Pons (tissue), 1 donor: ENCODE results near the gene RER1.

Source experiments
- DNase-seq: peaks from one replicate; pipeline ENCODE4 v3.0.0-alpha.2; 2016; ENCODE audit warnings: low spot score

Gene RER1

DNA sequence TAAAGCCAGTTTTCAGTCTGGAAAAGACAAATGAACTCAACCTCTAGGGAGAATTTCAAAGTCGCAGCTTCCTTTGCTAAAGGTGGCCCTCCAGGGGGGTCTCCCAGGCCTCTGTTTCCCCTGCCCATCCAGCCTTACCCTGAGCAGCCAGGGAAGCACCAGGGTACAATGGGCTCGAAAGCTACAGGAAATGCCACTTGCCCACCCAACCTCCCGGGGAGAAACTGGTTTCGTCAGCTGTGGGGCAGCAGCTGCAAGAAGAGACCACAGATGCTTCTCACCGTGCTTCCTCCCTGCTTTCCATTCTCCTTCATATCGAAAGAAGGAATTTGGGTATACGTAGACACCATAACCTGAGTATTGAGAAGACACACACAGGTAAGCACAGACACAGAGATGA is 2.0 kb upstream of the RER1 start:
- DNase-seq = no peak

GRCh38 chr1:2391931-2392509 is 379 bp downstream of the RER1 start:
- DNase-seq = no peak

DNA sequence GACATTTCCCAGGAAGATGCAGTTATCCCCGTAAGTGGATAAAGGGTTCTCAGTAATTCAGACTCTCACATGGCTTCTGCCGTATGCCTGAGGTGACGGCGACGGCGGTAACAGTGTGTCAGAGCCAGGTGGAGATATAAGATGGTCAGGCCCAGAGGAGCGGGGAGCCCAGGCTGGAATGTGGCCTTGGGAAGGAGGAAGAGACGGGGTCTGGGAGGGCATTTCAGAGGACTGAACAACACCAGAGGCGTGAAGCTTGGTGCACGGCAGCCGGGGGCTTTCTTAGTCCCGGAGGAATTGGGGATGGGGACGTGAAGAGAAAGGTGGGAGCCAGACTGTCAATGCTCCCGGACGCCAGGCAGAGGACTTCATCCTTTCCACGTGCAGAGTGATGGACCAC is 1.0 kb downstream of the RER1 start:
- DNase-seq = no peak

- DNase-seq = no peak
Observed at GRCh38 chr1:2393471-2393877, 1.8 kb downstream of the RER1 start.

DNA sequence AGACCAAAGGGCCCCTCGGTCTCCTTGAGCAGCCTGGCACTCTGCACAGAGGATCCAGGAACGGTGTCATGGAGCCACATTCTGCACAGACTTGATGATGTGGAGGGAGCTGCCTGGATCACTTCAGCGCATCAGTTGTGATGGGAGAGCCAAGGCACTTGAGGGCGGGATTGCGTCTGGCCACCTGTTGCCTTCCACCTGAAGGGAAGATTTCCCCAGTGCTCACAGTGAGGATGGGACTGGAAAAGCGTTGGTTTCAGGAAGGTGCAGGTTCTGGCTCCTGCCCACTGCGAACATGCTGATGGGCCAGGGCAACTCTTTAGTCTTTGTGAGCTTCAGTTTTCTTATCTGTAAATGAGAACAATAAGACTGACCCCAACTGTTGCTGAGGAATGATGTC is 2.6 kb downstream of the RER1 start:
- DNase-seq = no peak

DNA sequence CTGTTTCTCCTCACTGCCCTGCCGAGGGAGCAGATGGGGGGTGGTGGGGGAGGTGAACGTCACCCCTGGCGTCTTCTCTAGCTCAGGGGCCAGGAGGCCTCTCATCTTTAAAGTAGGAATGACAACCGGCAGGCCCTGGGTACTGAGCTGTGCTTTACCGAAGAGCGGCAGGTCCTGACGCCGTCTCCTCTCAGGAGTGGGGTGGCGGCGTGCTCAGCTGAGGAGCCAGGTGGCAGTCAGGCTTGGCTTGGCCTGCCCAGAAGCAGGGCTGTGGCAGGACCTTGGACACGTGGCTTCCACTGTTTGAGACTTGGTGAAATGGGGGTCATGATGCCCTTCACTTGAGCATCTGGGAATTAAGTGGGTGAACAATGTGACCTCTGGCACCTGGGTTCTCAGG is 3.1 kb downstream of the RER1 start:
- DNase-seq = no peak

GRCh38 chr1:2395245-2395644 is 3.6 kb downstream of the RER1 start:
- no peak for DNase-seq

DNA sequence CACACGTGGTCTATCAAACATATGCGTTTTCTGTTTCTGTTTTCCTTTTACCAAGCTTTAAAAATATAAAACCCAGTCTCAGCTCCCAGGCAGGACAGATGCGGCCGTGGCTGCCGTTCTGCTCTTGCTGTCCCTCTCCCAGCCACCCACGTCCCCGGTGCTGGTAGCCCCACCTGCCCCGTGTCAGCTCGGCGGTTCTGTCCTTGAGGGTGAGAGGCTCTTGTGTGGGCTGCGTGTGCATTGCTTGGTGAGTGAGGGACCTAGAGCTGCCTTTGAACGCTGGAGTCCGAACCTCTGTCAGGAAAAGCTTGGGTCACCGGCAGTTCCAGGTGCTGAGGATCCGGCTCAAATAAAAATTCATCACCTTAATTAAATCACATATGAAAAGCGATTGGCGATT is 4.4 kb downstream of the RER1 start:
- DNase-seq = no peak

DNA sequence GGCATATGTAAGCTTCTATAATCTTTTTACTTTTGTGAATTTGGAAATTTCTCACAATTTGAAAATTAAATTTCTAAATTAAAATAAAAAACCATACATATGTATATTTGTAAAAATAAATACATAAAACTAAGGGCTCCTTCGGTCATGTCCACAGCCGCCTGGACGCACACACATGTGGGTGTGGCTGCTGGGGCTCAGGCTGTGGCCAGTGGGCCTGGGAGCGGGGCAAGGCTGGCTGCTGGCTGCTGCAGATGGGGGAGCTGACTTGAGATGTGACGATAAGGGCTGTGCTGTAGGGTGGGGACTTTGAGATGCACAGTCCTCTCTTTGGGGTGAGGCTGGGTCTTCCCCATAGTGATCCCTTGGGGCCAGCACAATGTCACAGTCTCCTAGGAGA is 4.8 kb downstream of the RER1 start:
- DNase-seq = no peak

DNA sequence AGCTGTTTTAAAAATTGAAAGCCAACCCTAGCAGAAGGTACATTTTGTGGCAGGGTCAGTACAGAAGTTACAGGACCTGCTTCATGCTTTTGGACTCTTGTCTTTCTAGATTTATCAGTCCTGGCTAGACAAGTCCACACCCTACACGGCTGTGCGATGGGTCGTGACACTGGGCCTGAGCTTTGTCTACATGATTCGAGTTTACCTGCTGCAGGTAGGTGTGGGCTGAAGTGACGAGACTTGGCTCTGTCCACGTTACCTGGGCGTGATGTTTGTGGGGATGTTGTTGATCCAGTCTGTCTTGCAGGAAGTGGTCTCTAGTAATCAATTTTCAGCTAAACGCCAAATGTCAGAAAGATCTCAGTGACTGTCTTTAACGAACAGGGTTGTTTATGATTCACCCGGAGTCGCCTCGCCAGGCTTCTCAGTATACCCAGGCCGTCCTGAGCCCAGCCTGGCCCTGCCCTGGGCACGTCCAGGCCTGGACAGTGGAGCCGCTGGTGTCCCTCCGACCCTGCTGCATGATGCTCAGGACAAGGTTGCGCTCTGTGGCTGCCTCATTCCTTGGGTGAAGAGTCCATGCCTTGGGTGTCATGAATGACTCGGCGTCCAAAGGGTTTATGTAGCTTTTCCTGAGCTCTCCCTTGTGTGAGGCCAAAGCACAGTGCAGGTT is 5.5 kb downstream of the RER1 start:
- no peak for DNase-seq

- no peak for DNase-seq
Observed at GRCh38 chr1:2398871-2399270, 7.2 kb downstream of the RER1 start.

- DNase-seq = no peak
Observed at GRCh38 chr1:2399890-2400575, 8.4 kb downstream of the RER1 start.

- no peak for DNase-seq
Observed at GRCh38 chr1:2400576-2400909, 8.9 kb downstream of the RER1 start.

DNA sequence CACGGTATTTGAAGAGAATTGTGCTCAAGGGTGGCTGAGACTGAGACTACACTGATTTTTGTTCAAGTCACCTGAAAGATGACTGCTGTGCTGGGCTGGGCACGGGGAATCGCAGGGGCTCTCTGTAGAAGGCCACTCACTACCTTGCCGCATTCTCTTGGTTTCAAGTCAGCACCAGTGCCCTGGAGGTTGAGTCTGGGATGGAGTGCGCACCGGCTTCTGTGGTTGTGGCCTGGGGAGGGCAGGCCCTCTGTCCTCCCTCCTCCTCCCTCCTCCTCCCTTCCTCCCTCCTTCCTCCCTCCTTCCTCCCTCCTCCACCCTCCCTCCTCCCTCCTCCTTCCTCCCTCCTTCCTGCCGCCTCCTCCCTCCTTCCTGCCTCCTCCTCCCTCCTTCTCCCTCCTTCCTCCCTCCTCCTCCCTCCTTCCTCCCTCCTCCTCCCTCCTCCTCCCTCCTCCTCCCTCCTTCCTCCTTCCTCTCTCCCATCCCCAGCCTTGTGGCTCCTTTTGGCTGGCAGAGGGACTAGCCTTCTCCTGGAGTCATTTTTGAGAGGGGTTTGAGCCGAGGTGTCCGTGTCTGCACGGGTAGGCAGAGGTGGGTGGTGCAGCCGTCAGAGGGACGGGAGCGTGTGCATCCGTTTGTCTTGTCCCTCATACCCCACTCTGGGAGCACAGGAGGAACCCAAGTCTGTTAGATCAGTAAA is 9.5 kb downstream of the RER1 start:
- no peak for DNase-seq

DNA sequence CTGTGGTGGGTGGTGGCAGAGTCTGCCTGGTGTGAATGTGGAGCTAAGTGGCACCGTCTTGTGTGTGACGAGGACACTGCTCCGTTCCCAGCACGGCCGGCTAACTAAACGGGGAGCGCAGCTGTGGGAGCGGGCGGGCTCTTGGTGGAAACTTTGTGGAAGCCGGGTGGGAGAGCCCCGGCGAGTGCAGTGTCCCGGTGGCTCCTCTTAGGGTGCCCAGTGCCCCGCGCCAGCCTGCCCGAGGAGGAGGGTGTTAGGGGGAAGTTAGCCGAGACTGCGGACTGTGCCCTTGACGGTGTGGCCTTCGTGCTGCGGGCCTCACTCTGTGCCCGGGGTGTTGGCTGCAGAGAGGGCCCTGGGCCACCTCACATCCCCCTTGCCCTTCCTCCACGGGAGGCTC is 10.8 kb downstream of the RER1 start:
- DNase-seq = no peak

DNA sequence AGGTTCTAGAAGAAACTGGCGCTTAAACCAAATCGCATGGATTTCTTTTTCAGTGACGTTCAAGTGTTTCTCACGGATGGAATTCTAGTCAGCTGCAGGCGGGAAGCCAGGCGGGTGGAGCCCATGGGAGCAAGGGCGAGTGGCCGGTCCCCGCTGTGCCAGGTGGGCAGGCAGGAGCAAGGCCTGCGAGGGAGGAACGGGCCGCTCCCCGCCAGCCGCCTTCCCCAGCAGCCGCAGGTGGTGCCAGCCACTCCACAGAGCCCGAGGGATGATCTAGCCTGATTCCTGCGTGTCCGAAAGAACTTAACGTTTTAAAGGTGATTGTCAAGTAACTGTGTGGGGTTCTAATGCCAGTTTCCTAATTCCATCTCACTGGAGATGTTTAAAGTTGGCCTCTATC is 11.6 kb downstream of the RER1 start:
- DNase-seq = no peak

- DNase-seq = no peak
Observed at GRCh38 chr1:2404142-2404889, 12.7 kb downstream of the RER1 start.

- DNase-seq = no peak
Observed at GRCh38 chr1:2404890-2405511, 13.4 kb downstream of the RER1 start.

DNA sequence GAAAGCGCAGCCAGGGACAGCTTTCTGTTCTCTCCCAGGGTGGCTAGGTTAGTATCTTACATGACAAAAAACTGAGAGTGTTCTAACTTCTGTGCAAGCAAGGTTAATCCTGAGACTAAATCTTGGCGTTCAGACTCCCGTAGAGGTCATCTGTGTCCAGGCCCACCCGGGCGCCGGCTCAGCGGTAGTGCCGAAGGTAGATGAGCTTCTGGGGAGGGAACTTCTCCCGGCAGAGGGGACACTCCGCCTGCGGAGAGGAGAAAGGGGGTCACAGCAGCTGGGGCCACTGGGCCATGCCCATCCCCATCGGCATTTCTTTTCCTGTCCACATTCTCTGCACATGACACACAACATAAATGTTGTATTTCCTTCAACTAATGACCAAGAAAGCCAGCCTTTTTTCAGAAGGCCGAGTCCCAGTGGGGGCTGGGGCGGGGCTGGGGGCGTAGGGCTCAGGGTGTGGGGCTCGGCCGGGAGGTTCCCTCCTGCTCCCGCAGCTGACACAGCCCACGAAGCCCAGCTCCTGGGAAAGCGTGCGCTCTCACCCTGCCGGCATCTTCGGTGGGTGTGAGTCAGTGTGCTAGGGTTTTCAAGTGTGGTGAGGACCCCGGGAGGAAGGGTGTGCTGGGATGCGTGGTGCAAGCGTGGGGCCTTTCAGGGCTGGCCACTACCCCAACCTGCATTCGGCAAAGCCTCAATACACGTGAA is 14.1 kb downstream of the RER1 start:
- no peak for DNase-seq

GRCh38 chr1:2406451-2407041 is 14.9 kb downstream of the RER1 start:
- DNase-seq = no peak
